Hepatocyte (in vitro differentiated cells): ENCODE results near the gene ABHD17B. TPM values are rescaled to one million over a fixed set of nuclear protein-coding genes. Genes with fewer than 3 reads are reported as not detected.
A peak's percentile ranks its signal among the peaks of the same experiment; 100 is the strongest.

Experiments used
- DNase-seq: peaks from one replicate; pipeline ENCODE4 v3.0.0-alpha.2; 2016; ENCODE audit warnings: low spot score
- H2AFZ ChIP-seq: fragments of 200-600 bp; sonication (generic); 2 replicates; pipeline ENCODE4 v1.6.0; 2016; ENCODE audit warnings: antibody characterized with exemption, mild to moderate bottlenecking
- H3K27ac ChIP-seq: fragments of 200-600 bp; sonication (generic); 2 replicates; pipeline ENCODE4 v1.5.1; 2016; ENCODE audit warnings: mild to moderate bottlenecking
- H3K27me3 ChIP-seq: fragments of 200-600 bp; sonication (generic); 2 replicates; pipeline ENCODE4 v1.6.1; 2016
- H3K36me3 ChIP-seq: fragments of 200-600 bp; sonication (generic); replicated peaks from 2 replicates; pipeline ENCODE4 v1.5.1; 2016; ENCODE audit warnings: low read depth; ENCODE audit not compliant: insufficient read depth
- H3K4me1 ChIP-seq: fragments of 200-600 bp; sonication (generic); 2 replicates; pipeline ENCODE4 v1.5.1; 2016; ENCODE audit warnings: mild to moderate bottlenecking, moderate library complexity; ENCODE audit not compliant: insufficient read depth
- H3K4me2 ChIP-seq: fragments of 200-600 bp; sonication (generic); 2 replicates; pipeline ENCODE4 v1.6.0; 2016
- H3K4me3 ChIP-seq: fragments of 200-600 bp; sonication (generic); 2 replicates; pipeline ENCODE4 v1.5.1; 2016; ENCODE audit warnings: mild to moderate bottlenecking
- H3K79me2 ChIP-seq: fragments of 200-600 bp; sonication (generic); 2 replicates; pipeline ENCODE4 v1.6.0; 2017; ENCODE audit warnings: mild to moderate bottlenecking
- H3K9me2 ChIP-seq: fragments of 200-600 bp; sonication (generic); replicated peaks from 2 replicates; pipeline ENCODE4 v1.6.0; 2017; ENCODE audit warnings: mild to moderate bottlenecking; ENCODE audit not compliant: insufficient read depth
- H3K9me3 ChIP-seq: fragments of 200-600 bp; sonication (generic); 2 replicates; pipeline ENCODE4 v1.5.1; 2016; ENCODE audit warnings: low read depth, mild to moderate bottlenecking
- H4K20me1 ChIP-seq: fragments of 200-600 bp; sonication (generic); 2 replicates; pipeline ENCODE4 v1.6.0; 2016; ENCODE audit warnings: mild to moderate bottlenecking; ENCODE audit not compliant: insufficient read depth, poor library complexity, severe bottlenecking
- EZH2 ChIP-seq: fragments of 200-600 bp; sonication (generic); IDR thresholded peaks from 2 replicates; pipeline ENCODE4 v1.6.1; 2016; ENCODE audit warnings: antibody characterized with exemption, mild to moderate bottlenecking, borderline replicate concordance
- EZH2phosphoT487 ChIP-seq: fragments of 200-600 bp; sonication (generic); IDR thresholded peaks from one replicate; pipeline ENCODE4 v1.6.1; 2018; ENCODE audit warnings: antibody characterized with exemption, mild to moderate bottlenecking, low read depth, moderate library complexity; ENCODE audit not compliant: unreplicated experiment, severe bottlenecking
- WGBS: methylation state at CpG from one replicate; pipeline ENCODE4 v1.1.6; 2016; ENCODE audit warnings: low lambda C conversion rate; ENCODE audit errors: missing lambda C conversion rate; 5-methylcytosine and 5-hydroxymethylcytosine counted together
- polyA plus RNA-seq: library from polyadenylated mRNA; unstranded; fragments of >200 nt; fragmentation: Nextera tagmentation; extraction: Ambion mirVana; gene quantifications from 2 replicates; pipeline ENCODE4 v1.2.1, GENCODE V29; 2016
- total RNA-seq: library from RNA; depleted of rRNA; stranded (reverse); fragments of >200 nt; gene quantifications from 2 replicates; pipeline ENCODE4 v1.2.3, GENCODE V29; 2014
- TF ChIP-seq, protein P1 (sequence below): fragments of 200-600 bp; sonication (generic); IDR thresholded peaks from 2 replicates; pipeline ENCODE4 v1.5.1; 2016; ENCODE audit warnings: antibody characterized with exemption, mild to moderate bottlenecking; ENCODE audit not compliant: poor library complexity

ABHD17B gene
- total and polyA plus RNA-seq, 2 experiments from 2014 or later, result 26.9 to 40.0 TPM

DNA sequence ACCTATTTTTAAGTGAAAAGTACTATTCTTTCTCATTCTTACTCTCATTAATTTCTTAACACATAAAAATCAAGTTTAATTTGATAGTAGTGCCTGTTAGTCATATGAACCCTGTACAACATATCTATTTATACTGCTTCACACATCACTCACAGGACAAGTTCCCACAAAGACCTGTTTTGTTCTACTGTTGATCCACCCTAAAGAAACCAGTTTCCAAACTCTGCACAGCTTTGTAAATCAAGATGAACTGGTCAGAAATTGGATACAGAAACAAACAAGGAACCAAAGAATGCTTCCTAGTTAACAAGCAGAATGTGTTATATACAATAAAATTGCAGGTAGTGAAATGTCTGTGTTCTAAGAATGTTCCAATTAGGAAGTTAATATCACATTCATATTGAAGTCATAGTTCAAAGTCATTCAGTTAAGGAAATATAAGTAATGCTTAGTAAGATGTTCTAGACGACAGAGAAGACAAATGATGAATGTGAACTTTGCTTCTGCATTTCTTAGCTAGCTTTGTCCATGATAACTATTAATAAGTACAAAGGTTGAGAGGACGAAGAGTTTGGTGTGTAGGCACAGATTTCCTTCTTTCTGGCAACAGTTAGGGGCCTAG, 33.9 kb upstream of the ABHD17B start:
- peaks cover 35% of the 10 kb centered on the region for H3K79me2 ChIP-seq
- no peaks in the 10 kb centered on the region for H3K36me3 ChIP-seq

DNA sequence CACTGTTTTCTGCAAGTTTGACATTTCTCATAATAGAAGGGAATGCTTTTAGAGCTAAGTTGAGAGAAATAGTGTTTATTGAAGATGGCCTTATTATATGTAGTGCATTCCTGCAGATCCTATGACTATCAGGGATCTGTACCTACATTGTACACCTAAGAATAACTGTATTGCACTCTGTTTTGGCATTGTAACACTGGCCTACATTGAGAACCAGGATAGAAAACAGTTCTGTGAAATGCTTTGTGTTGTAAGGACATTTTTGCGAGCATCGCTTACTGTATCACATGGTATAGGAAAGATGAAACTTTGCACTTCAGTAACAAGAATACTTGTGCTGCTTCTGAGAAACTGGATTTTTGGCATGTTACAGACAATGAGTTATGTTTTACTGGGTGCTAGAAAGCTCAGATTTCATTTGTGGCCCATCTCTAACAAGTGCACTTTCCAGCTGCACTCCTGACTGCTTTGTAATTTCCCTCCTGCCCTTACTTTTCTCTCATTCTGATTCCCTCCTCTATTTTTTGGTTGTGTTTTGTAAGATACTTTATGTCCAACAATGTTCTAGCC, 31.1 kb upstream of the ABHD17B start:
- peaks cover 4% of the 10 kb centered on the region for H4K20me1 ChIP-seq
- H3K36me3 ChIP-seq, result no peaks in the 10 kb centered on the region
- no peak overlapping the region for H3K4me2 ChIP-seq
- H3K9me3 ChIP-seq, result no peaks in the 10 kb centered on the region
- WGBS, result 72% methylated on average over 2 of the region's 2 CpGs
- H2AFZ ChIP-seq, result no peak overlapping the region
- peaks cover 60% of the 10 kb centered on the region for H3K79me2 ChIP-seq
- DNase-seq, result peak; percentile 23
- no peaks in the 10 kb centered on the region for H3K9me2 ChIP-seq
- no peak overlapping the region for H3K27ac ChIP-seq
- peaks cover 12% of the 10 kb centered on the region for H3K4me1 ChIP-seq
- no peaks in the 10 kb centered on the region for H3K27me3 ChIP-seq
- no peak overlapping the region for H3K4me3 ChIP-seq
- TF ChIP-seq EZH2phosphoT487 (no peak), EZH2 (no peak)
- TF ChIP-seq, protein P1, sequence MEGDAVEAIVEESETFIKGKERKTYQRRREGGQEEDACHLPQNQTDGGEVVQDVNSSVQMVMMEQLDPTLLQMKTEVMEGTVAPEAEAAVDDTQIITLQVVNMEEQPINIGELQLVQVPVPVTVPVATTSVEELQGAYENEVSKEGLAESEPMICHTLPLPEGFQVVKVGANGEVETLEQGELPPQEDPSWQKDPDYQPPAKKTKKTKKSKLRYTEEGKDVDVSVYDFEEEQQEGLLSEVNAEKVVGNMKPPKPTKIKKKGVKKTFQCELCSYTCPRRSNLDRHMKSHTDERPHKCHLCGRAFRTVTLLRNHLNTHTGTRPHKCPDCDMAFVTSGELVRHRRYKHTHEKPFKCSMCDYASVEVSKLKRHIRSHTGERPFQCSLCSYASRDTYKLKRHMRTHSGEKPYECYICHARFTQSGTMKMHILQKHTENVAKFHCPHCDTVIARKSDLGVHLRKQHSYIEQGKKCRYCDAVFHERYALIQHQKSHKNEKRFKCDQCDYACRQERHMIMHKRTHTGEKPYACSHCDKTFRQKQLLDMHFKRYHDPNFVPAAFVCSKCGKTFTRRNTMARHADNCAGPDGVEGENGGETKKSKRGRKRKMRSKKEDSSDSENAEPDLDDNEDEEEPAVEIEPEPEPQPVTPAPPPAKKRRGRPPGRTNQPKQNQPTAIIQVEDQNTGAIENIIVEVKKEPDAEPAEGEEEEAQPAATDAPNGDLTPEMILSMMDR, result no peak

More for the DNA sequence above, 33.9 kb upstream of the ABHD17B start:
- no peaks in the 10 kb centered on the region for H3K9me2 ChIP-seq
- no peaks in the 10 kb centered on the region for H3K9me3 ChIP-seq
- peak overlapping the region; percentile 45 for H3K27ac ChIP-seq
- H3K4me1 ChIP-seq, result peaks cover 12% of the 10 kb centered on the region
- no peaks in the 10 kb centered on the region for H4K20me1 ChIP-seq
- no peak overlapping the region for H2AFZ ChIP-seq
- no peaks in the 10 kb centered on the region for H3K27me3 ChIP-seq
- 61% methylated on average over 2 of the region's 2 CpGs for WGBS
- TF ChIP-seq, protein P1, result no peak
- TF ChIP-seq EZH2phosphoT487 (no peak), EZH2 (no peak)
- H3K4me2 ChIP-seq, result peak overlapping the region; percentile 19
- DNase-seq, result no peak
- no peak overlapping the region for H3K4me3 ChIP-seq

DNA sequence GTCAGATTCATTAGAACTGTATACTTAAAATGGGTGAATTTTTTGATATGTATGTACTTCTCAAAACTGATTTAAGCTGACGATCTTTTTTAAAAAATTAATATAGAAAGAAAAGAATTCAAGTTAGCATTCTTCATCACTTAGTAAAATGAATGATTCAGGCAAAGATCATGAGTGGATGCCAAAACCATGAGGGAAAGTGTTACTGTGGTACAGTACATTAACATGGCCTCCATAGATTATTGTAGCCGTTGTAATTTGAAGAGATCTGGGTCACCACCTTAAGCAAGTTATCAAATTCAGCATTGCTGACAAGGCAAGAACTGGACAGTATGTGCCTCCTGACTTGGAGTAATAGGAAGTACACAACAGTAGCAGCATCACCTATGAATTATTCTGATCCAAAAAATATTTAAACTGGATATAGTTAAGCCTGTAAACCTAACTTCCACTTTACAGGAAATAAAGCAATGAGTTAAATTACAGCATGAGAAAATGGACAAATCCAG, 30.1 kb upstream of the ABHD17B start:
- no peak overlapping the region for H2AFZ ChIP-seq
- no peaks in the 10 kb centered on the region for H3K9me3 ChIP-seq
- H3K27ac ChIP-seq, result no peak overlapping the region
- peaks cover 12% of the 10 kb centered on the region for H3K4me1 ChIP-seq
- H4K20me1 ChIP-seq, result peaks cover 4% of the 10 kb centered on the region
- no peak for DNase-seq
- WGBS, result 100% methylated on average over 2 of the region's 2 CpGs
- H3K4me2 ChIP-seq, result no peak overlapping the region
- TF ChIP-seq EZH2 (no peak), EZH2phosphoT487 (no peak)
- TF ChIP-seq, protein P1, result no peak
- H3K36me3 ChIP-seq, result no peaks in the 10 kb centered on the region
- H3K27me3 ChIP-seq, result no peaks in the 10 kb centered on the region
- H3K4me3 ChIP-seq, result no peak overlapping the region
- H3K9me2 ChIP-seq, result no peaks in the 10 kb centered on the region
- peaks cover 63% of the 10 kb centered on the region for H3K79me2 ChIP-seq
